ENCODE data around the gene PTGDR.
A peak's percentile ranks its signal among the peaks of the same experiment; 100 is the strongest.

PTGDR gene

DNA sequence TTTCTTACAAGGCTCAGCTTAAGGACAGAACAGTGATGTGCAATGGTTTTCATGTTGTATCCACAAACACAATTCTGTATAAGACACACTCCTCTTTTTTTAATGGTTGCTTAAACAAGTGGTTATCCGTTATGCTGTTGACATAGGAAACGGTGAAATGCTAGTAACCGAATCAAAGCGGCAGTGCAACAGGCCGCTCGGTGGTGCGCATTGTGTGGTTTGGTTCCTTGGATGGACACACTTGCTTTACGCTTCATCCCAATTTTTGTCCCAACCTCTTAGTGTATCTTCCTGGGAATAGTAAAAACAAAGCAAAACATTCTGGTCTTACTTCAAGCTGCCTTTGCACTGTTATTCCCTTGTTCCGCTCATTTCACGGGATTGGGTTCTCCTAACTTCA lies 46.0 kb downstream of the PTGDR start:
- DNase-seq, result peak in 1 of 2 donors; percentile 41

GRCh38 chr14:52313903-52314594 lies 46.6 kb downstream of the PTGDR start, which contains the start of gene PTGER2:
Gene PTGER2, plus strand, starts transcription at chr14:52314312. Its CDS starts 237 bp downstream, at chr14:52314549.
- peak; percentile 96 to 99 for DNase-seq

GRCh38 chr14:52314595-52315354 lies 47.3 kb downstream of the PTGDR start:
- DNase-seq, result peak in 1 of 2 donors; percentile 40

GRCh38 chr14:52315355-52315718 lies 47.8 kb downstream of the PTGDR start:
- DNase-seq, result peak; percentile 84 to 87

- DNase-seq, result no peak
Measured at GRCh38 chr14:52318062-52318461, 50.6 kb downstream of the PTGDR start.

DNA sequence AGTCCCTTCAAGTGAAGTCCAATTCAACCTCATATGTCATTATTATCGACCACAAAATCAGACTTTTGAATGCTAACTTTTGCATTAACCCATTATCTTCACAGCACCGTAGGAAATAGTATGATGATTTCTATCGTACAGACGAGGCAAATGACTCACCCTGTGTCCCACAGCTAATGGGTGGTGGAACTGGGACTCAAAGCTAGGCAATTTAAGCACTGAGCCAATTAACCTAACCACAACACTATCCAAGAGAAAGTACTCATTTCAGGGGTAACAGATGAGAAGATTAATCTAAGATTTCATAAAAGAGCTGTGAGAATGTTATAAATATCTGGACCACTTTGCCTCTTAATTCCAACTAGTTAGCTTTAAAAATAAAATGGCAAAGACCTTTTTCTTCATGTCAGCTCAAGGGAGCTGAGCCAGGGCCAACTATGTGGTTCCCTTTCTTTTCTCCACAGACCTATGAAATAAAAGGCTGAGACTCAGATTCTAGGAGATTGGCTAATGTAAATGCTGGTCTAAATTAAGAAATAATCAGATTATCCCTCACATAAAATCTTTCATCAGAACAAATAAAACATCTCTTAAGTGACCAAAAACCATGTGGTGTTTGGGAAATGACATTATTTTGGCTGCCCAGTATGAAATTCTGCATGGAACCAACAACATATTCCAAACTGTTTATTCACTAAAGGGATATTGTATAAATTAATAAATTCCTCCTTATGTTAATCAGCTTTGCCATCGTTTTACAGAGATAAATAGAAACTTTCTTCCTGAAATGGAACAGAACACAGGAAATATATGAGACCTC lies 51.5 kb downstream of the PTGDR start:
- DNase-seq, result no peak

DNA sequence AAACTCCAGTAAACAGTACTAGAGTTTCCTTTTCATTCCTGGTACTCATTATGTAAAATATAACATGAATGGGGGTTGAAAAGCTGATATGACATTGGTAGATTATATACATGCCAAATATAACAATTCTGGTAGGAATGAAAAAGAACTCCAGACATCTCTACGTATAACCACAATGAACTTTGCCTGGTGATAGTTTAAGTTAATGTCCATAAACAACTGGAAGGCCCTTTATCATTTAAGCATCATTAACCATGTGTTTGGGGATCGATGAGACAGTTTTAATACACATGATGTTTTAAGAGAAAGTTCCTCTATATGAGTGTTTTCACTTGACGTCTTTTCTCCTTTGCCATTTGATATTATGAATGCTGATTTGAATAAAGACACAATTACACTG lies 52.4 kb downstream of the PTGDR start:
- DNase-seq, result no peak

GRCh38 chr14:52325126-52325525 lies 57.6 kb downstream of the PTGDR start:
- DNase-seq, result peak; percentile 93 to 96

DNA sequence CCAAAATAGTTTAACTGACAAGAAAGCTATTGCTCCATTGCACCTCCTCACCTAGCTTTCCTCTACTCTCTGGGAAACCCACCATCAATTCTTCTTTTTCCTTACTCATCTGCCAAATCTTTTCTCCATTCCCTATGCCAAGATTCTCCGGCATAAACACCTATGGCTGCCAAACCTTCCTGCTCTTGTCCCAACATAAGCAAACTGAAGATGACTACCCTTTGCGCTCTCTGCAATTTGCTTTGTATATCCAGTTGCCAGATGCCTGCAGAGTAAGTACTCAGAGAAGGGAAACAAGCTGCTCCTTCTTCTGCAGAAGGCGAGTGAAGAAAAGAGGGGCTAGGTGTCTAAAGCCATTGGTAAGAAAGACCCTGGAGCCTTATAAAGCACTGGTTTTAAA lies 58.1 kb downstream of the PTGDR start:
- DNase-seq, result no peak
